Stimulated activated CD8-positive, alpha-beta memory T cell treated with anti-CD3 and anti-CD28 coated beads, Interleukin-15, amount 100 ng/mL, for 48 hours (primary cell): ENCODE results near the gene PRKX.
A peak's percentile ranks its signal among the peaks of the same experiment; 100 is the strongest.
"Not testable (repeated sequence)": the region's sequence is repeated elsewhere in the genome, so short reads cannot be mapped to it uniquely, and the experiment has no call there.

Source experiments
- DNase-seq, 2 donors: peaks; one replicate each; pipeline ENCODE4 v3.0.0-alpha.2; 2020; ENCODE audit warnings: low read depth in 2 of 2

PRKX gene

DNA sequence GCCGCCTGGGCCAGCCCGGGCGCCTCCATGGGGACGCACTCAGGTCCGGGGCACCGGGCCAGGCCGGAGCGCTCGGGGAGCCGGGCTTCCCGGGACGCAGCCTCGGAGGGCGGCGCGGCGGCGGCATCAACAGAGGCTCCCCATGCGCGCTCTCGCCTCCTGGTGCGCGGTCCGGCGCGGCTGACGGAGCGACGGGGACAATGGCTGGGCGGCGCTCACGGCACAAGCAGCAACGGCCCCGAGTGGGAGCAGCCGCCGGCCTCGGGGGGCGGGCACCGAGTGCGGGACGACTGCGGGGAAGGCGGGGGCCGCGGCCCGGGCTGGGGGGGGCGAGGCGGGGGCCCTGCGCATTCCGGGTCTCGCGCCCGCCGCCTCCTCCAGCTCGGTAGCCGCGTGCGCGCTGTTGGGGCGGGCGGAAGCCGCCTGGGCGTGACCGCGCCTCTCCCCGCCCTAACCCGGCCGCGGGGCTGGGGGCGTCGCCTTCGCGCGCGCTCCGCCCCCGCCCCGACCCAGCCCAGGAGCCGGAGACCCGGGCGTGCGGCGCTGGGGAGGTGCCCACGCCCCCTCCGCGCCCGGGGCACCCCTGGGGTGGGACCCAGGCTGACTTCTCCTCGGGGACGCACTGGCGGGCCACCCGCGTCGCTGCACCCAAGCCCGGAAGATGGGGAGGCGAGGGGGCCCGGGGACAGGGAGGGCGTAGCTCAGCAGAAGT is at the start of gene PRKX:
PRKX (minus strand) TSS at position 425 of the 712 bp plus-strand sequence; CDS start at position 29, 396 bp downstream.
- peak; percentile 46 to 69 for DNase-seq

DNA sequence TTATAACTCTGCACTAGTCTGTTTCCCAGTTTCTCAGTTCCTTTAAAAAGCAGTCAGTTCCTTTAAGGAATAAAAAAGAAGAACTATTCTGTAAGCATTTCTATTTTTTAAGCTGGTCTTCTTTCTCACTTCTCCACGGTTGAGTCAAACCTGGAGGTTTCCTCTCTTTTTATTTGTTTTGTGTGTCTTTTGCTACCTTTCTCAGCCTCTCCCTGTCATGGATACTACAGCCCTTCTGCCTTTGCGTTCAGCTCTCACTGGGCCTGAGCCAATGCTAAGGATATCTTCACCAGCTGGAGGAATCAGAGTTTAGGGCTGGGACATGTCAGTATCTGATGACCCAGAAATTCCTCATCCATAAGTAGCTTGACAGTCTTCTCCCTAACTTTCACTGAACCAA is 49.7 kb upstream of the PRKX start:
- no peak for DNase-seq

DNA sequence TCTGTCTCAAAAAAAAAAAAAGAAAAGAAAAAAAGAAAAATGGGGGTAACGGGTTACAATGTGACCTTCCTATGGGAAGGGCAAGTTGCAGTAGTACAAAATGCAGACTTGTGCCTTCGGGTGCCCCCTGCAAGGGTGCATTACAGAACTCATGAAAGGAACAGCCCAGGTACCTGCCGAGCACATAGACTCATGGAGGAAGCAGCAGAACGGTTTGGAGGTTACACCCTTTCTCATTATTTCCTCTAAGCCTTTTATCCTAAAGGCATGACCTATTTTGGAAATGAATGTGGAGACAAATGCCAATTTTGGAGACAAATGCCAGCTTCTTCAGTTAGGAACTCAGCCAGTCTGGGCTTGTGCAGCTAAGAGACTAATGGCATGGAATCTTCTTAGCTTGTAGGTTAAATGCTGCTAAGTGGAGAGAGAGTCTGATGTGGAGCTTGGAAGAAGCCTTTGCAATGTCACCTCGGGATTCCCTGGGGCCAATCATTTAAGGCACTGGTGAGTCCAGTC is 44.1 kb upstream of the PRKX start:
- no peak for DNase-seq

DNA sequence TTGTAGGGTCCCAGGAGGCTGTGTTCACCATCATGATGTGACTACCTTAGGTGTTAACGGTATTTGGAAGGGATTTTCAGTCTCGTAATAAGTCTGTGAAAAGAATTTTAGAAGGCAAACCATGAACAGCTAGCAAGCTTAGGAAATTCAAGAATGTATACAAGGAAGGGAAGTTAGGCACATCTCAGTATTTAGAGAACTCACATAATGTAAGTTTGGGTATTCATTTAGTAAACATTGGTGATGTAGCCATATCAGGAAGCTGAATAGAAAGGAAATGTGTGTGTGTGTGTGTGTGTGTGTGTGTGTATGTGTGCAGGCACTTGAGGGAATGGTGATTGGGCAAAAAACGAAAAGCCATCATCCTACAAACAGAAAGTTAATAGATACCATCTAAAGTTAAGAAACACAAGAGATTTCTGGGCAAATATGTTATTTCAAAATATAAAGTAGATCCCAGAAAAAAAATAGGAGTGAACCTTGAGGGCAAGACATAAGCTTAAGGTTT is 34.7 kb upstream of the PRKX start:
- no peak for DNase-seq

DNA sequence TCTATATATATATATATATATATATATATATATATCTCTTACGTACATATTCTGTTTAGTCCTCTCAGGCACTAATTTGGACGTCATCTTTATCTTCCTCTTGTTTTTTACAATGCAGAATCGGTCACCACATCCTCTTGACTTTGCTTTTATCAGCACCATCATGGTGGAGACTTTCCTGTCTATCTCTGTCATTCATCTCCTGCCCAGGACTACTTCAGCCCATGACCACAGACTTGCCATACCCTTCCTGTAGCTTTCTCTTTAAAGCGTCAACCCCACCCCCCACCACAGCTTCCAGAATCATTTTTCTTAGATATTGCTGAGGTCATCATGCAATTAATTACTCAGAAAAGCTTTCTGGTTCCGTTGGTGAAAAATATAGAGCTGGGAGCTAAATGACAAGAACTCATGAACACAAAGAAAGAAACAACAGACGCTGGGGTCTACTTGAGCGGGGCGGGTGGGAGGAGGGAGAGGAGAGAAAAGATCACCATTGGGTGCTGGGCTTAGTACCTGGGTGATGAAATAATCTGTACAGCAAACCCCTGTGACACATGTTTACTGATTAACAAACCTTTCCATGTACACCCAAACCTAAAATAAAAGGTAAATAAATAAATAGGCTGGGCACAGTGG is 30.5 kb upstream of the PRKX start:
- DNase-seq: peak; percentile 18 to 25

DNA sequence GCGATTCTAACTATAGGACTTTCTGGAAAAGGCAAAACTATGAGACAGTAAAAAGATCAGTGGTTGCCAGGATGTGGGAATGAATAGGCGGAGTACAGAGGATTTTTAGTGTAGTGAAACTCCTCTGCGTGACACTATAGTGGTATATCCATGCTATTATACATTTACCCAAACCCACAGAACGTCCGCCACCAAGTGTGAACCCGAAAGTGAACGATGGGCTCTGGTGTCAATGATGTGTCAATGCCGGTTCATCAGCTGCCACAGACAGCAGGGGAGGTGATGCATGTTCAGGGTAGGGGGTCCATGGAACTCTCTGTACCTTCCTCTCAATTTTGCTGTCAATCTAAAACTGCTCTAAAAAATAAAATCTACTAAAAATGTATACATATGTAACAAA is 27.5 kb upstream of the PRKX start:
- not testable (repeated sequence) for DNase-seq

DNA sequence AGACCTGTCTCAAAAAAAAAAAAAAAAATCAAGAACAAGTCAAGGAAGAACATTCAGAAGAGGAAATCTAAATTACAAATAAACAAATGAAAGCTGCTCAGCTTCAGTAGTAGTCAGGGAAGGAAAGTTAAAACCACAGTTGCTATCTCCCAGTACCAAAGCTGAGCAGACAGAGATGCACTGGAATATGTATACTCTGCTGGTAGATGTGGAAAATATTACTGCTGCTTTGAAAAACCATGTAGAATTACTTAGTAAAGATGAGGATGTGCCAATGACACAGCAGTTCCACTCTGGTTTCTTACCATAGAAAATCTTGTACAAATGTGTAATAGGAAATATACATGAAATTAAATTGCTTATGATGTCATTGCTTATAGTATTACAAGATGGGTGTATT is 25.1 kb upstream of the PRKX start:
- DNase-seq: no peak

DNA sequence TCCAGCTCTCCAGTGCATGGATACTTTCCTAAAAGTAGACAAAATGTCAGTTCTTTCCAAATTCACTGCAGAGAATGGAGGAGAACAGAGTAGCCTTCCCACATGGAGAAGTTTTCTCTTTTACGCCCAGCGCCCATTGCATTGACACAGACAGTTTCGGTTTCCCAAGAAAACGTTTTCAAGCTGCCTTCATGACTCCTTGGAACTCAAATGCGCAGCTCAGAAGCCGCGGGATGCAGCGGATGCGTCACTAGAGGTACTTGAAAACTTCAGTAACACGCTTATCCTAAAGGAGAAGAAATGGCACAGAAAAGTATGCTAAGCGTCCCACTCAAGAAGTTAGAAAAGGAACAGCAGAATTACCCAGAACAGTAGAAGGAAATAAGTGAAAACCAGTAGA is 23.1 kb upstream of the PRKX start:
- DNase-seq: not testable (repeated sequence)

DNA sequence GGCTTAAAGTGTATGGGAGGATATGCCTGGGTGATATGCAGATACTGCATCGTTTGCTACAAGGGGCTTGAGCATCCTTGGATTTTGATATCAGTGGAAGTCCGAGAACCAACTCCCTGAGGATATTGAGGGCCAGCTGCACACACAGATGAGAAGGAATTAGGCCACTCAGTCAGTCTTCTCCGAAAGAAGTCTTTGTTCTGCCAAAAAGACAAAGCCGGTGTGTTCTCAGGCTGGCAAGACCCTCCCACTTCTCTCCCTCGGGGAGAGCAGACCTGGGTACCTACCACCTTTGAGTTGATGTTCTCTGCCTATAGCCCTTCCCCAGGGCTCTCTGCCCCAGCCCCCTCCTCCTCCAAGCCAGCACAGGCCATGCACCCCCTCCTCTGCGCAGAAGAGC is 22.4 kb upstream of the PRKX start:
- DNase-seq: not testable (repeated sequence)

DNA sequence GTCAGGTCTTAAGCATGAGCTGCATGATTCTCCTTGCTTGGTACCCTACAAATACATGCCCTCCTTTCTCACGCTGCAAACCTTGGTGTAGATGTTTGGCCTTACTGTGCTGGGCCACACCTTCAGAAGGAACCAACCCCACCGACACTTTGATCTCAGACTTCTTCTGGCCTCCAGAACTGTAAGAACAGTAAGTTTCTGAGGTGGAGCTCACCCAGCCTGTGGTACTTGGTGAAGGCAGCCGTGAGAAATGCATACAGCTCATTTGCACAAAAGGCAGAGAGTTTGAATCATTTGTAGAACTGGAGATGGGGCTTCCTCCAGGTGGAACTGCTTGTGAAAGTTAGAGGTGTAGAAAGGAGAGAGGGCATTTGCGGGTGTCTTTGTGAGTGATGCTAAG is 21.0 kb upstream of the PRKX start:
- not testable (repeated sequence) for DNase-seq

DNA sequence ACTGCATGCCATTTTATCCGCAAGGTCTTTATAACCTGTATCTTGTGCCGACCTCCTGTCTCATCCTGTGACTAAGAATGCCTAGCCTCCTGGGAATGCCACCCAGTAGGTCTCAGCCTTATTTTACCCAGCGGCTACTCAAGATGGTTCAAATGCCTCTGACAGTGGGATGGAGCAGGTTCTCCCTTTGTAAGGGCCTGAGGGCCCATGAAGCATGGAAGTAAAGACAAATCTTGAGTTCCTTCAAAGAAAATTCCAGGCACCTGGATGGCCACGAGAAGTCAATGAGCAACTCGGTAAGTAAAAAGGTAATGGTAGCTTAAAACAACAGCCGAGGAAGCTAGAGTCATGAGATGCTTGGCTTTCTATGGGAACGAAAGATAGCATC is 19.6 kb upstream of the PRKX start:
- DNase-seq: no peak

DNA sequence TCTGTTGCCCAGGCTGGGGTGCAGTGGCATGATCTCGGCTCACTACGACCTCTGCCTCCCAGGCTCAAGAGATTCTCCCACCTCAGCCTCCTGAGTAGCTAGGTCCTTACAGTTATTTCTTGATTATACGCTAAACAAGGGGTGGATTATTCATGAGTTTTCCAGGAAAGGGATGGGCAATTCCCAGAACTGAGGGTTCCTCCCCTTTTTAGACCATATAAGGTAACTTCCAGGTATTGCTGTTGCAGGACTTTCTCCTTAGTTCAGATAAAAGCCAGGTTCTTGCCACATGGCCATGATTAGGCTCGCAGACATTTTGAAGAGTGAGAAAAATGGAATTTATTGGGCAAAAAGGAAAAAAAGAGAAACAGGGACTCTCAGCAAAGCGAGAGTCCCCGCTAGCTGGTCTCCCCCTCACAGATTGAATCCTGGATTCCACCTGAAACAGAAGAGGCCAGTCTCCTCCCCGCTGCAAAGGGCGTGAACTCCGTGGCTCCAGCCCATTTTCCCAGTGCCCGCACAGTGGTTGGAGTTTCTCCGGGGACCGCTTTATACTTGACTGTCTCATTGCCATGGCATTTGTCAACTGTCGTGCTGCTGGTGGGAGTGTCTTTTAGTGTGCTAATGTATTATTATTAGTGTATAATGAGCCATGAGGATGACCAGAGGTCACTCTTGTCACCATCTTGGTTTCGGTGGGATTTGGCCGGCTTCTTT is 19.0 kb upstream of the PRKX start:
- not testable (repeated sequence) for DNase-seq

DNA sequence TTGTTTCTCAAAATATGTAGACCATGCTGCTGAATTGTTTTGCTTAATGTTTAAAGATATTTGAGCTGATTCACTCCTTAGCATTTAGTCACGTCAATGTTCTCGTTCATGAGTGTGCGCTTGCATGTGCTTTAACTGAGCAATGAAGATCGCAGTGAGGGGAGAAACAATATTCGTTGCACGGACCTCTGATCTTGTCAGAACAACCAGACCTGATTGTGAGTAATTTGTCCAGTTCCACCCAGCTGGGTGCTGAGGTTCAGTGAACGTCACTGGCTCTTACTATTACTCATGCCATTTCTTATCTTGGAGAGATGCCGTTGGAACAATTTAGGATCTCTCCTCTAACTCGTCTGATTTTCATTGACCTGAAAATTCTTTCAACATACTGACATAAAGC is 15.0 kb upstream of the PRKX start:
- no peak for DNase-seq

DNA sequence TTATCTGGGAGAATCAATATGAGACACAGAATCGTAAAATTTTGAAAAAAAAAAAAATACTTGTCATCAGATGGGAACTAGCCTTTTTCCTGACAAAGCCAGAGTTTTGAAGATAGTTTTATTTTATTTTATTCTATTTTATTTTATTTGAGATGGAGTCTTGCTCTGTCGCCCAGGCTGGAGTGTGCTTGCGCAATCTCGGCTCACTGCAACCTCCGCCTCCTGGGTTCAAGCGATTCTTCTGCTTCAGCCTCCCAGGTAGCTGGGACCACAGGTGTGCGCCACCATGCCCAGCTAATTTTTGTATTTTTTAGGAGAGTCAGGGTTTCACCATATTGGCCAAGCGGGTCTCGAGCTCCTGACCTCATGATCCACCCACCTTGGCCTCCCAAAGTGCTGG is 10.0 kb upstream of the PRKX start:
- not testable (repeated sequence) for DNase-seq

DNA sequence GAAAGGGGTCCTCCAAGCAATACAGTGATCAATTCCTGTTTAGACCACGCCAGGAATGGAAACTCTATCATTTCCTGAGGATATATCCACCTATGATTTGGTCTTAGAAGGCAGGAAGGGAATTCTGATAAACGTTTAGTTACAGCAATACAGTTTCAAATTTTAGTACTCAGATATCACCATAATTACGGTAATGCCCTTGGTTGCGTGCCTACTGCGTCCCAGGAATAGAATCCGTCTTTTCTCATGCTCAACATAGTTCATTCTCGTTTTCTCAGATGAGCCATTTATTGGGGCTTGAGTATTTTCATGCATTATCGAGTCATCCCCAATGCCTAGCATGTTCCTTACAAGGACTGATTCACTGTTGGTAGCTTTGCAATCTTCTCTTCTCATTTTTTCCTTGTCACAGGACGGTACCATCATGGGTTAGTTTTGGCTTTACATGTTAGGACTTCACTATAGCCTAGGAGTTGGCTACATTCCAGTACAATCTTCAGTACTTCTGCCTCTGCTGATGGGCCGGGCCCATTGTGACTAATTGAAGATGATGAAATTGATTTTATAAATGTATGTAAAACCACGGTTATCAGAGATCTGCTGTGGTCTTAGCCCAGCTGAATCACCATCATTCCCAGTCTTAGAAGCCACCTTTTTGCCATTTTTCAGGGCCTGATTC is 4.4 kb upstream of the PRKX start:
- DNase-seq: no peak

DNA sequence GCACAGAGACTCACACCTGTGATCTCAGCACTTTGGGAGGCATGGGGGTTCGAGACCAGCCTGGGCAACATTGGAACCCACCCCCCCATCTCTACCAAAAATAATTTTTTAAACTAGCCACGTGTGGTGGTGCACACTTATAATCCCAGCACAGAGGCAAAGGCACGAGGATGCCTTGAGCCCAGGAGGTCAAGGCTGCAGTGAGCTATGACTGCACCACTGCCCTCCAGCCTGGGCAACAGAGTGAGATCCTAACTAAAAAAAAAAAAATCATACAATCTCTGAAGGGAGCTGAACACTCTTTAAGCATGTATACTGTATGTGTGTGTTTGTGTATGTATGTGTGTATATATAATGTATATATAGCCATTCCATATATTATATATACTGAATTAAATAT is 2.5 kb upstream of the PRKX start:
- DNase-seq: no peak

DNA sequence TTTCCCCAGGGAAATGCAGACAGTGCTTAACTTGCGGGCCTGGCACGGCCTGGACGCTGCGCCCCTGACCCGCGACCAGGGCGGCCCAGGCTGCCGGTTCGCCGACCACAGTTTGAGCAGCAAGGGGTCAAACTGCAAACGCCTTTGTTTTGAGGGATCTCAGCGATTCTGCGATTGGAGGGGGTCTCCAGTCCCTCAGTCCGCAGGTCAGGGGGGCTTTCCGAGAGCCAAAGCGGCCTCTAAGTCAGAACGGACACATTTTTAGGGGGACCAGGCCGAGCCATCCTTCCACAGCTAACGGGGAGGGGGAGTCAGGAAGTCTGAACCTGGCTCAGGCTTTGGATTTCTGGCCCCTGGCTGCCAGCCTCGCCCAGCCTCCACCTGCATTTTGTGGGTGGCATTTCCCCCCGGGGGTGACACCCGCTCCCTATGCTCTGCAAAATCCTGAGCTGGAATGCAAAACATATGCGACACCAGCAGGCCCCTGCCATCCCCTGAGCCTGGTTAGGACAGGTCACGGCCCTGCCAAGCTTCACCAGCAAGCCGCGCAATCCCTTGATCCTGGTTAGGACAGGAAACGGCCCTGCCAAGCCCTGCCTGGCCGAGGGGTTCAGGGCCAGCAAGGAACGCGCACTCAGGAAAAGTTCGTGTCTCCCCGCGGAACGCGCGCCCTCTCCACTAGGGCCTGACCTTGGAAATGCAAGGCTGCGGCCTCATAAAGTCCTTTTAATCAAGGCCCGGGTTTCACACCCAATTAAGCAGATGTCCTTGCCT is 1.4 kb upstream of the PRKX start:
- DNase-seq: not testable (repeated sequence)

DNA sequence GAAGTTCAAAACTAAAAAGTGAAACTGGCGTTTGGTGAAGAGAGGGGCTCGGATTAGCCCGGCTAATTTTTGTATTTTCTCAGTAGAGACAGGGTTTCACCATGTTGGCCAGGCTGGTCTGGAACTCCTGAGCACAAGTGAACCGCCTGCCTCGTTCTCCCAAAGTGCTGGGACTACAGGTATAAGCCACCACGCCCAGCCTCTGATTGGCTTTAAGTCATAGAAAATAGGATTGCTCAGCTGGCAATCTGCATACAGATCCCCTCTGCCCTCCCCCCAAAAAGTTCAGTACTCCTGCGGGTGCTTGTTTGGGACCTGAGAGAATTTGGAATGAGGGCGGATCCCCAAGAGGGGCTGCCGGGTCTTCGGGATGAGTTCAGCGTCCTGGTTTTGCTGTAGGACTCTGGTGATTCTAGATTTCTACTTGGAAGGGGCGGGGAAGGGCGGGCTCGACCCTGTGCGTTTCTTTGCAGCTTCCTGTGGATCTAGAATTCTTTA is 537 bp upstream of the PRKX start:
- no peak for DNase-seq

DNA sequence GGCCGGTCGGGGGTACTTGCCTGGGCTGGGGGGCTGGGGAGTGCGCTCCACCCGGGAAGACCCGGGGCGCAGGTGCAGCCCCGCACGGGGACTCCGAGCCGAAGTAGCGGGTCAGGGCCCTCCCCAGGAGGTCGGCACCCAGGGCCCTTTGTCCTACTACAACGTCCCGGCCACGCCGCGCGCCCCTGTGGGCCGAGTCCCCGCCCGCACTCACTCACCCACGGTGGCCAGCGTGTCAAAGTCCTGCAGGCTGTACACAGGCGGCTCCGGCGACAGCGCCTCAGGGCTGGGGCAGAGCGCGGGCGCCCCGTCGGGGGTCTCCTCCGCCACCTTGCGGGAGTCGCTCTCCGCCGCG is 602 bp downstream of the PRKX start:
- no peak for DNase-seq

DNA sequence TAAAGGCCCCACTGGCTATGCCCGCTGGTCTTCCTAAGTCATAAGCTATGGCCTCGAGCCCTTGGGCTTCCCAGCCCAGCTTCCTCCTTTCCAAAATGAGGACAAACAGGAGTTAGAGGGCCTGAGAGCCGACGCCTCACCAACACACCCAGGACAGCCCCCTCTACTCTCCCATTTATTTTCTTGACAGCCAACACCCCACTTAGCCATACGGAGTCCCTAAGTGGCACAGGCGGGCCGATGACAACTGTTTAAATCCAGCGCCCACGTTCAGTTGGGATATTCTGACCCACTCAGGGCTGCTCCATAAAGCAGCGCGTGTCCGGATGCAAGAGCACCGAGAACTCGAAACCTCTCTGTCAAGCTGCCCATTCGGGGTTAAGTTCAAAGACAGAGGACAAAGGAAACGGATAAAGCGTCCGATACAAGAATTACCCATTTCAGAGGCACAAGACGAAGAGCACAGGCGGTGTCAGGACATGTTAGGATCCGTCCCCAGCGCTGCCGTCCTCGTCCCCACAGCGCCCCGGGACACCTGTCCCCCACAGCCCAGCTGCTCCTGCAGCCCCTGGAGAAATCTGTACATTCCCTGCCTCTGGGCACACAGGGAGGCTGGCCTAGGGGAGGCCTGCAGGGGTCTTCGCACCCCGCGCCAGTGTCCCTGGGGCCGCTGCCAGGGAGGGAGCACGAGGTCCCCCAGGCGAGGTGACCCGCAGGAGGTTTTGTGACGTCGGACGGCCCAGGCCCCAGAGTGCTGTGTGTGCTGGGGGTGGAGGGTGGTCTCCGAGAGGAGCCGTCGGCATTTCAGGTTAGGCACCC is 1.2 kb downstream of the PRKX start:
- no peak for DNase-seq
